Activated CD8-positive, alpha-beta memory T cell treated with anti-CD3 and anti-CD28 coated beads for 48 hours (primary cell): ENCODE data around the gene DIAPH3.

Experiments
- DNase-seq, 3 experiments: peaks; one replicate each; pipeline ENCODE4 v3.0.0-alpha.2; 2020; ENCODE audit warnings: low read depth in 2 of 3, low spot score in 2 of 3

DIAPH3 gene

DNA sequence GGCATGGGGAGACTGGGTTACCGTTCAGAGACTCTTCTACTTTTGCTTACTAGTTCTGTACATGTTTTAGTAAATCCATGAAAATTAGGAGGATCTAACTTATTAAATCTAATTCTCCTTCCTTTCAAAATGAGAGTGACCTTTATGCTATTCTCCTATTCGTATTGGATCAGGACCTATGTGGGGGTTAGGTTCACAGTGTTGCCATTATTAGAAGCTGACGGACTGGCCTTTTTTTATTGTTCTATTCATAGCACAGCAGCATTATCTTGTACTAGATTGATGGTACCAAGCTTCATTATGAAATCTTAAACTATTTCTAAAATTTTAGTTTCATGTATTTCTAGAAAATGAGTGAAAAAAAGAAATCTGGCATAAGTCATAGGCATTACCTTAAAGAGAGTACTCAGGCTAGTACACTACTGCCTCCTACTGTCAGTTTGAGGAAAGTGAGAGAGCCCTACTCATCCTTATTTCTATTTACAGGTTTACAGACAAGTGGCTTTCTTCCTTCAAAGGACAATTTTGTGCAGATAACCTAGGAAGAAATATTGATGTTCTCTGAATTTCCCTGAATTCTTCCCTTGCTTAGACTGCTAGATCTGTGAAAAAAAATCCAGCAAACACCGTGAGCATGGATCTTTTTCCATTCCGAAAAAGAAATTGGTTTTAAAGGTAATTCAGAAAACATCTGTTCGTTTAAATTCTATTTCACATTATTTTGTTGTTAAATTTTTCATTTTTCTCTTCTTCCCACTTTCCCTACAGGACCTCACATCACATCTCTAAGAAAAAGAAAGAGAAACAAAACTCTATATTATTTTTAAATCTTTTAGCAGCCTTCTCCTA lies 485.5 kb downstream of the DIAPH3 start:
- no peak for DNase-seq

DNA sequence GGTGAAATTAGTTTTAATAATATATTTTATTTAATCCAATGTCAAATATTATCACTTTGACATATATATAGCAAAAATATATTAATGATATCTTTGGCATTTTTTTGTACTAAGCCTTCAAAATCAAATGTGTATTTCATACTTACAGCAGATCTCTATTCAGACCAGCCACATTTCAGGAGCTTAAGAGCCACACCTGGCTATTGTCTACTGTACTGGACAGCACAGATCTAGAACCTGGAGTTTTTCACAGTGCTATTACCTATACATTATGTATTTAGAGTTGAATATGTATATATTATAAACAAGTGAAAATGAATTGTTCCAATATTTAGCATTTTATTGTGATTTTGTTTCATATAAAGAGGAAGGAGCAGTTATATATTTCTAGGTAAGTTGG lies 486.3 kb downstream of the DIAPH3 start:
- no peak for DNase-seq

DNA sequence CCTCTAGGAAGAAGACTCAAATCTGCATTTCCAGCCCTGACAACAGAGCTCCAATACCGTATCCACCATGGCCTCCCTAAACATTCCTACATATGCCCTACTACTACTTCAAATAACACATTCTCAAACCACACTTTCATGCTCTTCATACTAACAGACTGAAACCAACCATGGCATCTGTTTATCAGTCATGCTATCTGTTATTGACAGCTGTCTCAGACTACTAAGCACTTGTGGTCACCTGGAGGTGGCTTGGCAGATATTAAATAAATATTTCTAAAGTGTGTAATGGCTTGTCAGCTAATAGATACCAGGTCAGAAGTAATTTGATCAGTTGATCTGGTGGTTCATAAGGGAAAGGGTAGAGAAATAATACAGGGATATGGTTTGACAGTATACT lies 489.1 kb downstream of the DIAPH3 start:
- DNase-seq = no peak

DNA sequence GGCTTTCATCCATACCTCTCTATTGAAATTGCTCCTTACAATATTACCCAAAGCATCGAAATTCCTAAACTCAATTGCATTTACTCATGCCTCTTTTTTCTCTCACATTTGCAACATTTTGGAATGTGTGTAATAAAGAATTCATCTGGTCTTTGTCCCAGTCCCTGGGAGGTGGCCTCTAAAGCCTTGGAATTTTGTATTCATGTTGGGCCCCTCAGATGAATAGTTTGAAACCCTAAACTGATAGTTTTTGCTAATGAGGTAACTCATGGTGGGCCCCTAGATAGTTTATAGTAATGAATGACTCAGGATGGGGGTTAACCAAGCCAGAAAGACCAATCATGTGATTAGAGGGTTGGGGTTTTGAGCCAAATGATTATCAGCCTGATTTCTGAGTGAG lies 490.4 kb downstream of the DIAPH3 start:
- DNase-seq = no peak

DNA sequence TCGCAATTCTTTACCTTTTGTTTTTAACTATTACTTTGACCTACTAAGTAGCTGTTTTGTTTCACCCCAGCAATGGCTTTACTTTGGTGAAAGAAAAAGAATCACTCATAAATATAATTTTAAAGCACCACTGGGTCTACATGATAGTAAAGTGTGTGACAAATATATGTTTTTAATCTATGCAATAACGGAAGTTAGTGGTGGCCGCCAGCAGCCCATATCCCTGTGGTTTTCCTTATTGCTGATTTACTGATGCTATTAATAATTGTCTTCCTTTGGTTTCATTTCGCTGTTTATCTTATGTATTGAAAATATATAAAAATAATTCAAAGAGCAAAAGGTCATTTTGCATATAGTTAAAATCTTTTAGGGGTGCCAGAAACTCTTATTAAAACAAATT lies 491.3 kb downstream of the DIAPH3 start:
- DNase-seq = no peak

DNA sequence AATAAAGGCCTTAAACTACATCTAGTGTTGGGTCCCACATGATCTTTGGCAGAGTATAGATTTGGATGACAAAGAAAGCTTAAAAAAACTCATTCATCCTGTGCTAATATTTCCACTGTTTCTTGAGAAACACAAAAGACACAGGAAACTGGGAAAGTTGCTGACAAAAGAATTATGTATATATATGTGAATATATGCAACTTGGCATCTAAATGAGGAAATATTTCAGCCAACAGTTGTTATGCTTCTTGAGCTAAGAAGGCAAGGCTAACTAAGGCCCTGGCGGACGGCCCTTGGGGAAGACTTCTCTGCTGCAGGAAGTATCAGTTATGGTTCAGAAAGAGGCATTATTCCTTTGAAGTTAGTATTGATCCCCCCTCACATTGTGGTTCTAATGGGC lies 491.8 kb downstream of the DIAPH3 start:
- no peak for DNase-seq

DNA sequence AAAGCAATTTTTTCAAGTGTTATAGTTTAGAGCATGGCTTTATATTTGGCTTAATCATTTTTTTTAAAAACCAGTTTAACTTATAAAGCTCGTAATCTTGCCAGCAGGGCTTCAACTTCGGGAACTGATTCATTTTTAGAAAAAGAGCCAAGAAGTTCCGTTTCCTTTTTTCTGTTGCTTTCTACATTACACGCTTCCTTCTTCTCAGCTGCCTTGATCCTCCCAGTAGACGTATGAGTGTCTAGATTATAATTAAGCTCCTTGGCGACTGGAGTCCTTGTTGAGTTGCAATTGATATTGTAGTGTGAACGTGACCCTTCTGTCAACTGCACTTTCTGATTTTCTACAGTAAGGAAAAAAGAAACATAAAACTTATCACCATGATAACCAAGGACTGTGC lies 497.2 kb downstream of the DIAPH3 start:
- no peak for DNase-seq

DNA sequence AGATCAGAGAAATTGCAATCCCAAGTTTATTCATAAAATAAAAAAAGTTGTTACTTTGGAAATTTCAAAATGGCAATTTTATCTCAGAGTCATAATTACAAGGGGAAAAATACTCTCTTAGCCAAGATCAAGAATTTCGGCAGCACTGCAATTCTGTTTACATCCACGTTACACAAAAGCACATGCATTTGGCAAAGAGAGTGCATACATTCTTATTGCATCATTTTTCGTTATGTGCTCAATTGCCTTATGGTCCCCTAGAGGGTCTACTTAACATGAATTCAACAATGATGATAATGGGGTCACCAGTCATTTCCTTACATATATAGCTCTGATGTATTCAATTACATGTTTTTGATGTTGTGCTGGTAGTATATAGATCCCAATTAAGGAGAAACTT lies 498.0 kb downstream of the DIAPH3 start:
- DNase-seq = no peak

DNA sequence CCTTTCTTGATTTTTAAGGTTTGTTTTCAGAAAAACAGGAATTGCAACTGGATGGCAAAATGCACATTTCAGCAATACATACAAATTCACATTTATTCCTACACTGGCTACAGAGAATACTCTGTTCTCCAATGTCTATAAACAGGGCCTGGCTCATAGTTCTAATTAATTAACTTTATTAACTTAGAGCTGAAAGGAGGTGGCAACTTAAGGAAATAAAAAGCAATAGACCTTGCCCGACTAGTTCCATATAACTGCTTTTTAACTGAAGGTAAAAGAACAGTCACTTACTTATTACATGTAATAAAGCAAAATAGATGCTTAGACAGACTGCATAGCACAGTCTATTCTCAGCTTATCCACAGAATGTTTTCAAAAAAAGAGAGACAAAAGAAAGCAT lies 498.5 kb downstream of the DIAPH3 start:
- DNase-seq = no peak

DNA sequence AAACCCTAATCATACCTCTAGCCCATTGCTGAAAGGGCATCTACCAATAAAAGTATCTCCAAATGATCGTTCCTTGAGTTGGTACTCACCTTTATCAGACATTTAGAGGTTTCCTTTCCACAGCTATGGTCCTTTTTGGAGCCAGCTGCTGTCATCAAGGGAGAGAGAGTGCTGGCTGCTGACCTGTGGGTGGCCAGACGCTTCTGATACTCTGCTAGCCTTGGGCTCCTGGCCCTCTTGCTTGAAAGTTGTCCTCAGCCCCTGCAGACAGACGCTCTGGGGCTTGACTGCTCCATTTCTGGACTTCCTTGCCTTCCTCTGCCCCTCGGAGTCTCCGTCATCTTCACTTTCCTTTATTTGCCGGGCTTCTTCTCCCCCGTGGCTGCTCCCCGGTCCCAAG lies 499.1 kb downstream of the DIAPH3 start:
- no peak for DNase-seq

DNA sequence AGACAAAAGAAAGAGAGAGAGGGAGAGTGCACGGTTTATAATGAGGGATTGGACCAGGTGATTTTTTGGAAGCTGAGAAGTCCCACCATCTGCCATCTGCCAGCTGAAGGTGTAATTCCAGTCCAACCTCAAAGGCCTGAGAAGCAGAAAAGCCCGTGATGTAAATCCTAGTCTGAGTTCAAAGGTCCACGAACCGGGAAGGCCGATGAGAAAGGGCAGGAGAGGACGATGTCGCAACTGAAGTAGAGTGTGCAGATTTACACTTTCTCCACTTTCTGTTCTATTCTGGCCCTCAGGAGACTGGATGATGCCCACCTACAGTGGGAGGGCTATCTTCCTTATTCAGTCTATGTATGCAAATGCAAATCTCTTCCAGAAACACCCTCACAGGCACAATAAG lies 500.0 kb downstream of the DIAPH3 start:
- DNase-seq = no peak

DNA sequence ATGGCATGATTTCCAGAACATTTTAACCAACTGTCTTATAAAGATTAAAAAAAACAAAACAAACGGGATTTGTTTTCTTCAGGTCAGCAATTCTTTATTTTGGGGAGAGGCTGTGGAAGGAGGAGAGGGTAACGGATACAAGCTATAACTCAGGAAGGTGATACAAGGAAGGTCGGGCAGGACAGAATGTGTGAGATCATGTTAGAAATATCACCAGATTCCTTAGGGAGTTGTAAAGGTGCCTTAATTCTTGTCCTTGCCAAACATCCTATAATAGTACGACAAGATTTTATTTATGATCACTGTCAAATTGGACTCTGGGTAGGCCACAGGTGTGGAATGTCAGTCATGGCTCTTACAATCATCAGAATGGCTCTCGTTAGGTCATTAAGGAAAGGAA lies 503.1 kb downstream of the DIAPH3 start:
- DNase-seq = no peak

DNA sequence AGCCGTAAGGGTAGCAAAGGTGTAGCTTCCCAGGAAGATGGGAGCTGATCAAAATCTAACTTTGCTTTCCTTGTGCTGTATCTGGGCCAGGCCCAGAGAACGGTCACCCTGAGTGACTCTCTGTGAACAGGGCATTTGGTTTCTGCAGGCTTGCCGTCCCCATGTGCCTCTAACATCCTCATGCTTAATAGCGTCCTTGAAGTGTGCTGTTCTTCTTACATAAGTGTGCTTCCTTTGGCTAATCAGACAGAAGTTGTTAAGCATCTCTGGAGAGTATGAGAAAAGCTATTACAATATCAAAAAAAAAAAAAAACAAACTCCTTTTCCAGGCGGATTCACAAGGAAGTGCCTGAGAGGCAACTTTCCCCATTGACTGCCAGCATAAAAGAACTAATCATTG lies 503.7 kb downstream of the DIAPH3 start:
- DNase-seq = no peak

DNA sequence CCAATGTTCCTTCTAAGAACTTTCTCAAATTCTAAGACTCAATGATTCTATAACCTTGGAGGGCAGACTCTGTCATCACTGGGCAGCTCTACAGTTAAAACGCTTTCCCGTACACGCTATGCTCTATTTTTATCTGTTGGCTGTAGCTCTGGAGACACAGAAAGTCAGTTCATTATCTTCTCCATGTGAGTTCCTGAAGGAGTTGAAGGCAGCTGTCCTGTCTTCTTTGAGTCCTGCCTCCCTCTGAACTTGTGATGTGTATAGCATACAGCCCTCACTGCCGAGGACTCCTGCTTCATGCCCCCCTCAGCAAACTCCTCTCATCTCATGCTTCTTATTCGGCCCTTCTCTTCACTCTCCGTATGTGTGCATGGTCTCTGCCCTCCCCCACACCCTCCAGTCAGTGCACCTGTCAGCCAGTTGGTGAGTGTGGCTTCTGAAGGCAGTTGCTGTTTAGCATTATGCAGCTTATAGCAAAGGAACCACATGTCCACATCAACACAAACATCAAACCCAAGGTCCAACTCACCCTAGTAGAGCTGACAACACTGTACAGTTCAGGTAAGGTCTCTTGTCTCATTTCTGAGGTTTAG lies 504.9 kb downstream of the DIAPH3 start:
- no peak for DNase-seq

DNA sequence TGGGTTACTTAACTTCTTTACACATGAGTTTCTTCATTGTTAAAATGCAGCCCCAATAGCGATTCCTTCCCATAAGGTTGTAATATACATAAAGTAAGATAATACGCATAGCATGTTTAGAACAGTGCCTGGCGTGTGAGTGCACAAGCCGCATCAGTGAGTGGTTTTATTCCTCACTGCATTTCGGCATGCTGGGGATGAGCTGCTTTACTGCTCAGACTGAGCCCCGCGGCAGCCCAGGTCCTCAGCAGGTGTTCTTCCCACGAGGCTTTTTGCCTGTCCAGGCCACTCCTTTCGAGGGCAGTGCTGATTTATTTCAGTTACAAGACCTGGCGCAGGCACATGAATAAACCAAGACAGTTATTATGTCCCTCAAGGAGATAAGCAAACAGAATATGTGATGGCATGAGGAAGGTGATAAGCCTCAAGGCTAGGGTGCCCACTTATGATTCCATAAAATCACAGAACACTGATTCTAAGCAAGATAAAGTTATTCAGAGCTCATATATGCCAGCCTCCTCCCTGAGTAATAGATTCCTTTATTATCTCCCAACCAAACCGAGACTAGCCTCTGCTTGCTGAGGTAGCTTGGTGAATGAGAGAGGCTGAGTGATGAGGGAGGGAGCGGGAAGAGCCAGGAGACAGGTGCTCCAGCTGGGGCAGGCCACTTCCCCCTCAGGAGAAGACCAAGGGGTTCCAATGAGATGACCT lies 505.5 kb downstream of the DIAPH3 start:
- DNase-seq = no peak

DNA sequence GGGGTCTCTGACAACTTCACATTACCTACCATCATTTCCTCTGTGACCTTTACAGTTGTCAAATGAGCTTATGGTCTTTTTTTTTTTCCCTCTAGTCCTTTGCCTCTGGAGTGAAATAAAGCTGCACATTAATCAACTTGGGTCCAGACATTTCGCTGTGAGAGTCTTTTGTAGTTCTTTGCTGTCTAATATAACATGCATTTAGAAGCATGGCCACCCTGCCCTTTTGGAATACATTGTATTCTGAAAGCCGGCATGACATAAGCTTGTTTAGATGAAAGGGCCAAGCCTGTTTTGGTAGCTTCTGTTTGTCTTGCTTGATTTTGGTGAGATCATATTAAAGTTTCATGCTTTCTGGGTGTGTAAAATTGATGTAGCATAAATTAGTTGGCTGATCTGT lies 509.8 kb downstream of the DIAPH3 start:
- DNase-seq = no peak

DNA sequence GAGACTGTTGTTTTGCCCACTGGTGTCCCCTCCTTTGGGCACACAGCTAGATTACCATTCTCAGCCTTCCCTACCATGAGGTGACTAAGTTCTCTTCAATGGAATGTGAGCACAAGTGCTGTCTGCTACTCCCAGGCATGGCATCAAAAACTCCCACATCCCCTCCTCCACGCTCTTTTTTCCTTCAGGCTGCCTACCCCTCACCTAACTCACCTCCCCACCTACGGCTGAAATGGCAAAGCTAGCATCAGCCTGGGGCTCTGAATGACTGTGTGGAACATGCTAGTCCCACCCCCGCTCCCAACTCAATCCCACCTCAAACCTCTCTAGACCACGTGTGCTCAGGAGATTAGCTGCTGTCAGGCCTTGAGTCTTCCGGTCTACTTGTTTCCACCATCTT lies 512.2 kb downstream of the DIAPH3 start:
- DNase-seq = no peak

DNA sequence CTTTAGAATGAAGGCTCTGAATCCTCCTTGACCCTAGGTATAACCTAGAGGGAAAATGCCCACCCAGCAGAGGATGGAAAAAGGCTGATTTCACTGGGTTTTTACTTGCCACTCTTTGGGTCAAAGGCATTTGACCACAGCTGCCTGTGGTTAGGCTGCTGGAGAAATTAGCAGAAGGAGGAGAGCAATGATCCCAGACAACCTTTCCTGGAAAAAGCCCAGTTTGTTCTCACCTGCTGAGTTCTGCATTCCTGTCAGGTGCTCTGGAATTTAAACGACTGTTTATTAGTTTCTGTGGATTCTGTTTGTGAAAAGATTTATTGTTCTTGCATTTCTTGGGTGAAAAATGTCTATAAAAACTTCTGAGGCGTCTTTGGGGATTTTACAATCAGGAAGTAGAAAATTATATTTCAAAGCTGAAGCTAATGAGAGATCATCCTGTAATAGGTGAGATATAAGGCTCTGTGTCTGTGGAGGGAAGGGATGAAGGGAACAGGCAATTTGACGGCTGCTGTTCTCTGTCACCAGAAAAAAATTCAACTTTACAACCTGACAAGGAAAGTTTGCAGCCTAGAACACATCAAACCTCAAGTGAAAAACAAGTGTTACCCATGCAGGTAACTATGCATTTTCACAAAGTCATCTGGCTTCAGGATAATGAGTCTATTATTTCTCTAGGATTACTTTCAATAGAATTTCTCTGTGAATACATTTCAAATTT lies 519.7 kb downstream of the DIAPH3 start:
- DNase-seq = no peak

DNA sequence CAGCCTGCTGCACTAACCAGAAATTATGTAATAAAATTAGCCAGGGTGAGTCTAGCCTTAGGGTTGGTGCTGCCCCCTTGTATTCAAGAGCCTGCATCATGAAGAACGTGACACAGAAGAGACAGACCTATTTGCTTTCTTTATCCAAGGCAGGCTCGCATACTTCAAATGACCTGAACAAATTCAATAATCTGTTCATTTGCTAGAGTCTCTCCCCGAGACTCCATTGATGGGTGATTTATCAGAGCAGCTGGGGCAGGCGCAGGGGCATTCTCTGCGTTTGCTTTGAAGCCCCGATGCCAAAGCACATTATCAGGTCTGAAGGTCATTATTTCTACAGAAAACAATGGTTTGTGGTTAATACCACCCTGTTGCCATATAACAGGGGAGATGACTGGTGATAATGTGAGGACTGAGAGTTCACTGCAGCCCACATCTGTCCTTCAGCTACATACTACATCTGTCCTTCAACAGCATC lies 520.3 kb downstream of the DIAPH3 start:
- DNase-seq = no peak

DNA sequence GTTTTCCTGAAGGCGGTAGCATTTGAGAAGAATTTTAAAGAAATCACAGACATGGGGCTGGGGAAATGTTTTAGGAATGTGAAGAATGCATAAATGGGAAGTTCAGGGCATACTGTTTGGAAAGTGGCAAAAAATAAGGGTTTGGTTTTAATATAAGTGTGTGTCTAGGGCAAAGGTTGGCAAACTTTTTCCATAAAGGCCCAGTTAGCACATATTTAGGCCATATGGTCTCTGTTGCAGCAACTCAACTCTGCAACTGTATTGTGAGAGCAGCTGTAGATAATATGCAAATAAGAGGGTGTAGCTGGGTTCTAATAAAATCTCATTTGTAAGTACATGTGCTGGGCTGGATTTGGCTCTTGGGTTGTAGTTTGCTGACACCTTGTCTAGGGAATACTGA lies 521.9 kb downstream of the DIAPH3 start:
- DNase-seq = no peak

DNA sequence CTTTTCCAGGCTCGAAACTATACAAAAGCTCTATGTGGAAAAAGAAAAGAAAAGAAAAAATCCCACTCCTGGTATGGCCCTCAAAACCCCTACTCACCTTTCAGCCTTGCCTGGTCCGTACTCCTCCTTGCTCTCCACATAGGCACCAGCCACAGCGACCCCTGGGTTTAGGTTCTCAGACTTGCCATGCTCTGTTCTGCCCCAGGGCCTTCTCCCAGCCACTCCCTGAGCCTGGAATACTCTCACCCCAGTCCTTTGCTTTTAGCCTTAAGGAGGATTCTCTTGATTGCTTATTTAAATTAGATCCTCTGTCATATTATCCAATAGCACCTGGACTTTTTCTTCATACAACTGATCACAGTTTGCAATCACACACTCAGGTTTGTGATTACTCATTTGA lies 522.5 kb downstream of the DIAPH3 start:
- no peak for DNase-seq

DNA sequence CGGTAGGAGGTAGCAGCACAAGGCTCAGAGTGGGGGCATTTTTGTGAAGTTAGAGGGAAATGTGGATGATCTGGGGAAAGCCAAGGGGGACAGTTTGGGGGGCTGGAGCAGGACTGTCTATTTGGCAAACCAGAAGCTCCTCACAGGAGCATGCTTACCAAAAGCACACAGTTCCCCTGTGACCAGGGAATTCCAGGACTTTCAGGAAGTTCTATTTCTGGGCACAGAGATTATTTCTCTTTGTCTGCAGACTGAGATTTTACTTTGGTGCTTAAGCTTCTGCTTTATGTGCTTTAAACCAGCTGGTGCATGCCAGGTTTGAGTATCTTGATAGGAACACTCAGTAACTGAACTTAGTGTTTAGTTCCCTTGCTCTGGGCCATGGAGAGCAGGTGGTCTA lies 525.3 kb downstream of the DIAPH3 start:
- DNase-seq = no peak
